Right kidney (tissue), 1 donor: ENCODE data around the gene CIDEC.
"Not testable (repeated sequence)": the region's sequence is repeated elsewhere in the genome, so short reads cannot be mapped to it uniquely, and the experiment has no call there.

Experiments used
- DNase-seq: peaks from one replicate; pipeline ENCODE4 v3.0.0-alpha.2; 2016

The CIDEC gene

GRCh38 chr3:9875448-9875847 is 4.6 kb downstream of the CIDEC start:
- DNase-seq, result no peak

GRCh38 chr3:9872067-9872466 is 8.0 kb downstream of the CIDEC start:
- not testable (repeated sequence) for DNase-seq

- no peak for DNase-seq
Observed at GRCh38 chr3:9870978-9871377, 9.1 kb downstream of the CIDEC start.

- no peak for DNase-seq
Observed at GRCh38 chr3:9869955-9870354, 10.1 kb downstream of the CIDEC start.

- DNase-seq, result no peak
Observed at GRCh38 chr3:9867106-9867505, 12.9 kb downstream of the CIDEC start.

- DNase-seq, result no peak
Observed at GRCh38 chr3:9866639-9867038, 13.4 kb downstream of the CIDEC start.

DNA sequence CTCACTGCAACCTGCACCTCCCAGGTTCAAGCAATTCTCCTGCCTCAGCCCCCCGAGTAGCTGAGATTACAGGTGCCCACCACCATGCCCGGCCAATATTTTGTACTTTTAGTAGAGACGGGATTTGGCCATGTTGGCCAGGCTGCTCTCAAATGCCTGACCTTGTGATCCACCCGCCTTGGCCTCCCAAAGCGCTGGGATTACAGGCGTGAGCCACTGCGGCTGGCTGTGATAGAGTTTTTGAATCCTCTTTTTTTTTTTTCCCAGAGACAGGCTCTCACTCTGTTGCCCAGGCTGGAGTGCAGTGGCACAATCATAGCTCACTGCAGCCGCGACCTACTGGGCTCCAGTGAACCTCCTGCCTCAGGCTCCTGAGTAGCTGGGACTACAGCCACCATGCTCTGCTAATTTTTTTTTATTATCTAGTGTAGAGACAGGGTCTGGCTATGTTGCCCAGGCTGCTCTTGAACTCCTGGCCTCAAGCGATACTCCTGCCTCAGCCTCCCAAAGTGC is 14.9 kb downstream of the CIDEC start:
- DNase-seq, result not testable (repeated sequence)

GRCh38 chr3:9864200-9864927 is 15.7 kb downstream of the CIDEC start:
- DNase-seq, result peak; percentile 63

GRCh38 chr3:9863058-9863772 is 16.8 kb downstream of the CIDEC start:
- DNase-seq, result peak; percentile 7

DNA sequence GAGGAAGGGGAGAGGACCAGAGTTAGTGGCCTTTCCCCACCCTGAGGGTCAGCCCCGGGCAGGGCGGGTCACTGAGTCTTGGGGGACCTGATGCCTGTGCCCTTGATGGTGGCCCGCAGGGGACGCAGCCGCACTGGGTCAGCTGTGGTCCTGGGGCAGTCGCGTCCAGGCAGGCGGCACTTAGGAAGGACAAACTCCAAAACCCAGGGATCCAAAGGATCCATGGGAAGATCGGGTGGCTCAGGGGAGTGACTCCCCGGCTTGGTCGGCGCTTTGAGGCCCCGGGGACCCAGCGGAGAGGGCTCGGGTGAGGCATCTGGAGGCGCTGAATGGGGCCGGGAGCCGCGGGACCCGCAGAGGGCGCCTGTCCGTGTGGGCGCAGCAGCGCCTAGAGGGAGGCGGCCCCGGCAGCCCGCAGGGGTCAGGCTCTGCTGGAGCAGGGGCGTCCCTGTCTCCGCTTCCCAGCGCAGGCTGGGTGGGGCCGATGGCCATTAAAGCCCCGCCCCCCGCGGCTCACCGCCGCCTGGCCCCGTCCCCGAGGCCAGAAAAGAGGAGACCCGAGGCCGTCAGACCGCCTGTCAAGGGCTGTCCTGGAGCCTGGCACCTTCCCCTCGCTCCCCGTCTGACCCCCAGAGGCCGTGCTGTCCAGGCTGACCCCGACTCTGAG is 17.5 kb downstream of the CIDEC start:
- peak; percentile 62 for DNase-seq

DNA sequence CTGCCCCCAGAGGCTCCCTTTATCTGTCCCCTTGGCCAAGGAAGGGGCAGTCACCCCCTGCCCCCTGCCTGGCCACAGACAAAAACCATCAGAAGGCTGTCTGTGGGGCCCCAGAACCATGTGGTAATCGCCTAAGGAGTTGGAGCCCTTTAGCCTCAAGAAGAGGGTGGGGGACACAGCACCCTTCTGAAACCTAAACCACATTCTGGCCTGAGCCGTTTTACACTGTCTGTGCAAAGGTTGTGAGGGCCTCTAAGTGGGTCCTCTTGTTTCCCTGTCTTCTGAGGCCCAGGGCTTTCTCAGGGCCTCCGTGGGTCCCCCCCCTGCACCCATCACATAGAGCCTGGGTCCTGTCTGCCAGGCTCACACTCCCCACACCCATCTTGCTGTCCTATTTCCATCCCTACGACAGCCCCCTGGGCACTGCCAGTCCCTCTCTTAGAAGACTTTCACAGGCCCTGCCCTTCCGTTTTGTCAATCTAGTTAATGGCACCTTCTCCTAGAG is 18.4 kb downstream of the CIDEC start:
- DNase-seq, result no peak

DNA sequence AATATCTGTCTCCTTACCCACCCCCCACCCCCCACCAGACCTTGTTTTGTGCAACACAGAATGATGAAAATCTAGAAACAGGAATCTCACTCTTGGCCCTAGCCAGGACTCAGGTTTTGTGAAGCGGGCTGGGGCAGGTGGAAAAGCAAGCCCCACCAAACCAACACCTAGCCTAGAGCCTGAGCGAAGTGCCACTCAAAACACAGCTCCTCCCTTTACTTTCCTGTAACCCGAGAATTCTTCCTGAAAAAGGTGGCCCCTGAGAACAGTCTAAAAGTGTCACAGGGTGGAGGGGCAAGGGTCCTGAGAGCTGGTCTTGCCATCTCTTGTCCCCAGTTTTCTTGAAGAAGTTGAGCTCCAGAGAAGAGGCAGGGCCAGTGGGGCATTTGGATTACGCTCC is 18.9 kb downstream of the CIDEC start:
- no peak for DNase-seq

- no peak for DNase-seq
Observed at GRCh38 chr3:9859530-9860025, 20.5 kb downstream of the CIDEC start.

- DNase-seq, result no peak
Observed at GRCh38 chr3:9855594-9855993, 24.5 kb downstream of the CIDEC start.

GRCh38 chr3:9854291-9854940 is 25.6 kb downstream of the CIDEC start:
- DNase-seq, result not testable (repeated sequence)

DNA sequence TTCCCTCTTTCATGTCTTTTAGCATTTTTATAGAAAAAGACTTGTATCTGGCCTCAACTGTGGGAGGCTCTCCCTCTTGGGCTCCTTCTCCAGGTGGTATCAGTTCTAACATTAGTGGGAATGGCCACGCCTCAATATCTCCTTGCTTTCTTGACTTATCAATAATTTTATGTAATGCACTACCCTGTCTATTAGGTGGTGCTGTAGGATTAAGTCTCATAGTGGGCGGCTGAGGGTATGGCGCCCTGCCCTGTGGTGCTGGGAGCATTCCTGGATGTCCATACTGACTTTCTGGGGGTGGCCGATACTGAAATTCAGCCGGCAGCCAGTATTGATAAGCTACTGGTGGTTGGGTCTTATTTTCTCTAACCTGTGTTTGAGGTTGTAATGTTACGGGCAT is 27.5 kb downstream of the CIDEC start:
- no peak for DNase-seq

GRCh38 chr3:9851926-9852325 is 28.1 kb downstream of the CIDEC start:
- not testable (repeated sequence) for DNase-seq

DNA sequence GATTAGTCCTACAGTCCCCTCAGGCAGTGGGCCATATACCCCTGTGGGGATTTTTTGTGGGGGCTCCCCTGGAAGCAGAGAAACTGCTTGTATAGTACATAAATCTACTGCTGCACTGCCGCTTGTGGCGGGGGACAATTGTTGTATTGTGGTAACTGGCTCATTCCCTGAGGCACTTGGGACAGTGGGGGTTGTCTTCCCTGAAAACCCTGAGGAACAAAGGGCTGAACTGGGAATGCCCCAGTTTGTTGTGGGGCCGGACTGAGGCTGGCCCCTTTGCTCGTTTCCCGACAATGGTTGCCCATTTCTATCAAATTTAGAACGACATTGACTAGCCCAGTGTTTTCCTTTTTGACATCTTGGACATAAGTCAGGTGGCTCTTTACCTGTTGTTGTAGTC is 28.7 kb downstream of the CIDEC start:
- DNase-seq, result not testable (repeated sequence)

GRCh38 chr3:9848860-9849259 is 31.2 kb downstream of the CIDEC start:
- DNase-seq, result not testable (repeated sequence)

DNA sequence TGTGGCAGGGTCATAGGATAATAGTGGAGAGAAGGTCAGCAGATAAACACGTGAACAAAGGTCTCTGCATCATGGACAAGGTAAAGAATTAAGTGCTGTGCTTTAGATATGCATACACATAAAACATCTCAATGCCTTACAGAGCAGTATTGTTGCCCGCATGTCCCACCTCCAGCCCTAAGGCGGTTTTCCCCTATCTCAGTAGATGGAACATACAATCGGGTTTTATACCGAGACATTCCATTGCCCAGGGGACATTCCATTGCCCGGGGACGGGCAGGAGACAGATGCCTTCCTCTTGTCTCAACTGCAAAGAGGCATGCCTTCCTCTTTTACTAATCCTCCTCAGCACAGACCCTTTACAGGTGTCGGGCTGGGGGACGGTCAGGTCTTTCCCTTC is 32.2 kb downstream of the CIDEC start:
- DNase-seq, result not testable (repeated sequence)

DNA sequence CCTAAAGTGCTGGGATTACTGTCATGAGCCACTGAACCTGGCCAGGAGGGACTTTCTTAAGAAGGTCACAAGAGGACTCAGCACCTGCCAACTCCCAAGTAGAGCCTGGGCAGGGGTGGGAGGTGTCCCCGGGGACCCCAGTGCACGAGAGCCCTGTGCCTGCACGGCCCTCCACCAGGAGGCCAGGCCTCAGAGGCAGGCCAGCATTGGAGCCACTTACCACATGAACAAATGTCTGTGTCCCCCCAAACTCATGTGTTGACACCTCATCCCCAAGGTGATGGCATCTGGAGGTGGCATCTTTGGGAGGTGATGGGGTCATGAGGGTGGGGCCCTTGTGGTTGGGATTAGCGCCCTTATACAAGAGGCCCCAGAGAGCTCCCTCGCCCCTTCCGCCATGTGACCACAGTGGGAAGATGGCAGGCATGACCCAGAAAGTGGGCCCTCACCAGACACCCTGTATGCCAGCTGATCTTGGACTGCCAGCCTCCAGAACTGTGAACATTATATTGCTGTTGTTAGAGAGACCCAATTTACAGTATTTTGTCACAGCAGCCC is 33.0 kb downstream of the CIDEC start:
- no peak for DNase-seq

DNA sequence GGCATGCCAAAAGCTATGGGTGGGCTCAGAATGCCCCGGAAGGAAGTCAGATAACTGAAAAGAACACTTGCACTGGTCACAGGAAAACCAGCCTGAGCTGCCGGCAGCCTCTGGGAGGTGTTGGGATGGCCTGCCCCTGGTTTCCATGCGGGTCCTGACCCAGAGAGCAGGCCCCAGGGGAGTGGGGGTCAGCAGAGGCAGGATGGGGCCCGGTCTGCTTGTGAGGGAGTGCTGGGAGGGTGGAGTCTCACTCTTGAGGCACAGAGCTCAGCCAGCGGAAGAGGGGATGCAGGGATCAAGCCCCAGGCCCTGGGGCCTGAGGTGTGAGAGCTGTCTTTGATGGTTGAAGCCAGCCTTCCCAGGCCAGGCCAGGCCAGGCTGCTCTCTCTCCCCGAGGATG is 33.8 kb downstream of the CIDEC start:
- DNase-seq, result no peak
